Thoracic aorta (tissue), 2 donors: ENCODE measurements around the gene PHEX. TPM values are rescaled to one million over a fixed set of nuclear protein-coding genes. Genes with fewer than 3 reads are reported as not detected.

Experiments used
- ATAC-seq: fragments of 150-250 bp; one replicate; pipeline ENCODE4 v1.8.0; 2017; ENCODE audit warnings: low read depth; ENCODE audit not compliant: insufficient number of reproducible peaks, low FRiP score
- DNase-seq: peaks from one replicate; pipeline ENCODE4 v3.0.0-alpha.2; 2020; ENCODE audit warnings: low spot score
- H3K27ac ChIP-seq, 2 donors: fragments of 200-600 bp; sonication (generic); 1 replicate in 1 of 2; 2 replicates in 1 of 2; pipeline ENCODE4 v1.5.1; 2016; ENCODE audit warnings: mild to moderate bottlenecking in 2 of 2, moderate library complexity in 2 of 2
- H3K27me3 ChIP-seq: fragments of 200-600 bp; sonication (generic); replicated peaks from 2 replicates; pipeline ENCODE4 v1.6.0; 2016; ENCODE audit warnings: mild to moderate bottlenecking; ENCODE audit not compliant: insufficient read depth
- H3K36me3 ChIP-seq: fragments of 200-600 bp; sonication (generic); one replicate; pipeline ENCODE4 v1.5.1; 2016
- H3K4me1 ChIP-seq, 2 donors: fragments of 200-600 bp; sonication (generic); 1 replicate in 1 of 2; 2 replicates in 1 of 2; pipeline versions ENCODE4 v1.5.1 to v1.6.0; 2016; ENCODE audit warnings: low read depth in 2 of 2, mild to moderate bottlenecking in 1 of 2; ENCODE audit not compliant: control insufficient read depth in 1 of 2
- H3K4me3 ChIP-seq: fragments of 200-600 bp; sonication (generic); 2 replicates; pipeline ENCODE4 v1.5.1; 2016; ENCODE audit warnings: mild to moderate bottlenecking
- H3K9me3 ChIP-seq: fragments of 200-600 bp; sonication (generic); 2 replicates; pipeline ENCODE4 v1.5.1; 2016
- total RNA-seq, 2 donors: library from RNA; depleted of rRNA; stranded (reverse); fragments of >200 nt; gene quantifications; one replicate each; pipeline versions ENCODE4 v1.1.0 to v1.2.3, GENCODE V29; 2016
- TF ChIP-seq, protein P1 (sequence below): fragments of 200-600 bp; sonication (generic); IDR thresholded peaks from one replicate; pipeline ENCODE4 v1.5.1; 2019; ENCODE audit warnings: antibody characterized with exemption

Gene PHEX
- total RNA-seq, 2 donors from 2014 or later: 0.35 to 0.68 TPM

DNA sequence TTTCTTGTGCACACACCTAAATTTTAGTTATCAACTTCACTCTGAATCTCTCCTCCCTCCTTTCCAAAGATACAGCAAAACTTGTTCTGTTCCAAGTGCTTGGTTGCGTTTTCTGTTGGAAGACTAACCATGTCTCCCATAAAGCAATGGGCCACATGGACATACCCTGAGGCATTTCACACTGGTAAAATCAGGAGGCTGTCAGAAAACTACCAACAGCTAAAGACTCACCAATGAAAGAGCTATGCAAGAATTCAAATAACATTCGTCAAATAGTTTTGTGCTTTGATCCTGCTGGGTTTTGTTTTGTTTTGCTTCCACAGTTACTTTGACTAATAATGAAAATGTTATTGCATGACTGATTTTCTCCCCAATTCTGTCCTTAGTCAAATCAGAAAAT, 46.0 kb downstream of the PHEX start:
- H3K4me1 ChIP-seq: no peaks in the 10 kb centered on the region
- H3K27ac ChIP-seq: no peak overlapping the region
- H3K36me3 ChIP-seq: no peaks in the 10 kb centered on the region
- no peaks in the 10 kb centered on the region for H3K9me3 ChIP-seq
- no peak for DNase-seq
- H3K27me3 ChIP-seq: no peaks in the 10 kb centered on the region
- no peak for ATAC-seq
- TF ChIP-seq, protein P1, sequence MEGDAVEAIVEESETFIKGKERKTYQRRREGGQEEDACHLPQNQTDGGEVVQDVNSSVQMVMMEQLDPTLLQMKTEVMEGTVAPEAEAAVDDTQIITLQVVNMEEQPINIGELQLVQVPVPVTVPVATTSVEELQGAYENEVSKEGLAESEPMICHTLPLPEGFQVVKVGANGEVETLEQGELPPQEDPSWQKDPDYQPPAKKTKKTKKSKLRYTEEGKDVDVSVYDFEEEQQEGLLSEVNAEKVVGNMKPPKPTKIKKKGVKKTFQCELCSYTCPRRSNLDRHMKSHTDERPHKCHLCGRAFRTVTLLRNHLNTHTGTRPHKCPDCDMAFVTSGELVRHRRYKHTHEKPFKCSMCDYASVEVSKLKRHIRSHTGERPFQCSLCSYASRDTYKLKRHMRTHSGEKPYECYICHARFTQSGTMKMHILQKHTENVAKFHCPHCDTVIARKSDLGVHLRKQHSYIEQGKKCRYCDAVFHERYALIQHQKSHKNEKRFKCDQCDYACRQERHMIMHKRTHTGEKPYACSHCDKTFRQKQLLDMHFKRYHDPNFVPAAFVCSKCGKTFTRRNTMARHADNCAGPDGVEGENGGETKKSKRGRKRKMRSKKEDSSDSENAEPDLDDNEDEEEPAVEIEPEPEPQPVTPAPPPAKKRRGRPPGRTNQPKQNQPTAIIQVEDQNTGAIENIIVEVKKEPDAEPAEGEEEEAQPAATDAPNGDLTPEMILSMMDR: no peak
- H3K4me3 ChIP-seq: no peak overlapping the region

DNA sequence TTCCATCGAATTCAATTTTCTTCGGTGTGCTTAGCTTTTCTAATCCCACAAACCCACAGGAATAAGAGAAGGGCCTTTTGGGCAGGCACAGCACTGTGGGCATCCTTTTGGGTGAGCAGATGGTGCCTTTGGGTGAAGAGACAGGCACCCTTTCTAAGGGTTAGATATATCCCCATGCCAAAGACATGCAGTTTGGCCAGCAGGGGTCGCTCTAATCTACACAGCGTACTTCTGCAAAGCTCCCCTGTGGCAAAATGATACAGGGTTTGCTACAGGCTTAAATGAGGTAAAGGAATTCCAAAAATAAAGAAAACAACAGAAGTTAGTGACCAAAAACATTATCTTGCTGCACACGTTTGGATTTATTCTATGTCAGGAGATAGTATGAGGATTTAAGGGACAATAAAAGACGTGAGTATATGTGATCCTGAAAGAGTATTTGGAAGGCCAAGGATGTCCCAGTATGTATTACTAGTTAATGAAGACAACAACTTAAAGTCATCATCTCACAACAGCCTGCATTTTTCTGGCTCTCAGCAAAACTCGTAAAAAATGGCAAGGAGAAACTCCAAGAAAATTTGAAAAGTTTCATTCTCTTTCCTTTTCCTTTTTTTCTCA, 49.5 kb downstream of the PHEX start:
- TF ChIP-seq, protein P1: peak; percentile 41
- Histone ChIP-seq H3K4me3 (no peak overlapping the region), H3K27ac (no peak overlapping the region), H3K9me3 (no peaks in the 10 kb centered on the region), H3K27me3 (no peaks in the 10 kb centered on the region), H3K36me3 (no peaks in the 10 kb centered on the region), H3K4me1 (no peaks in the 10 kb centered on the region)
- DNase-seq (no peak), ATAC-seq (no peak)

DNA sequence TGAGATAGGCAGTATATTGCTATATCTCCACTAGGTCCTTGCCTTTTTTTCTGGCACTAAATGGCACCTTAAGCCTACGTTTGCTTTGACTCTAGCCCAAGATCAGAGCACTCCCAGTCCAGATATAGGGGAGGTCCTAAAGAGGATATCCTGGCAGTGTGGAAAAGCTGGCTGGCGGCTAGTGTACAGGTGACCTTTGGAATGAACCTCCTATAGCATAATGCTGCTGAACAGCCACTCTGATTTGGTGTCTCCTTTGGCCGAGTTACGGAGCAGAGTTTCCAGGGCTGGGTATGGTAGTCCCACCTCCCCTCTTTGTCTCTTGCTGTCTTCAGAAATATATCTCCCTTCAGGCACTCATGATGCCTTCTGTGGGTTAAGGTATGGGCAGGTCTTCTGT, 53.9 kb downstream of the PHEX start:
- Histone ChIP-seq H3K27me3 (no peaks in the 10 kb centered on the region), H3K4me3 (no peak overlapping the region)

DNA sequence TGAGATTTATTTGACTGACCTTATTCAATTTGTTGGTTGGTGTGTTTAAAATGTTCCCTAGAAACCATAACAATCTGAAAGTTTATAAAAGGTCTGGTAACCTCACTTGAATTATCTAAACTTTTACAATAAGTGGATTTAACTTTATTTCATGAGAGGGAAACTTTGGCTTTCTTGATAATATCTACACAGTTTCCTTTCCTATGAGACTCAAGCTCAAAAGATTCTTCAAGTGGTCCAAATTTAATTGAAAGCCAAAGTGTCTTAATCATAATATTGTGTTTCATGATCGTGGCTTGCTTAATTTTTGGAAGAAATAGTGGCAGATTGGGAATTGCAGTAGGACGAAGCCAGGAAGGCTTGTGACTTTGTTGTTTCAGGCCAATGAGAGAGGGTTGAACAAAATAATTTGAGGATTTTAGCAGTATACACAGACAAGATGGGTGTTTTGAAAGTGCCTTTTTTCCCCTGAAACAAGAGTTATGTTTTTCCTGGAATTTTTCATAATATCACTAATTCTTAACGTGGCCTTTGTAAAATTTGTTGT, 55.0 kb downstream of the PHEX start:
- H3K4me3 ChIP-seq: no peak overlapping the region
- no peak overlapping the region for H3K27ac ChIP-seq
- H3K9me3 ChIP-seq: no peaks in the 10 kb centered on the region
- H3K4me1 ChIP-seq: no peaks in the 10 kb centered on the region
- no peaks in the 10 kb centered on the region for H3K36me3 ChIP-seq
- DNase-seq (no peak), ATAC-seq (no peak)
- no peaks in the 10 kb centered on the region for H3K27me3 ChIP-seq
- TF ChIP-seq, protein P1: no peak

More for the DNA sequence above, 53.9 kb downstream of the PHEX start:
- Histone ChIP-seq H3K36me3 (no peaks in the 10 kb centered on the region), H3K4me1 (no peaks in the 10 kb centered on the region), H3K27ac (no peak overlapping the region), H3K9me3 (no peaks in the 10 kb centered on the region)
- ATAC-seq (no peak), DNase-seq (no peak)
- TF ChIP-seq, protein P1: no peak

DNA sequence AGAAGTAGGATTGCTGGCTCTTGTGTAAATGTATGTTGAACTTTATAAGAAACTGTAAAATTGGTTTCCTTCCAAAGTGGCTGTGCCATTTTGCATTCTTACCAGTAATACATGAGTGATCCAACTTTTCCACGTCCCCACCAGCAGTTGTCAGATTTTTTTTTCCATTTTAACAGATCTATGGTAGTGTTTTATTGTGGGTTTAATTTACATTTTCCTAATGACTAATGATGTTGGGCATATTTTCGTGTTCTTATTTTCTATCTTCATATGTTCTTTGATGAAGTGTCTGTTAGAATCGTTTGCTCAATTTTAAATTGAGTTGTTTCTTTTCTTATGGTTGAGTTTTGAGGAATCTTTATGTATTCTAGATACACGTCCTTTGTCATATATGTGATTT, 56.2 kb downstream of the PHEX start:
- Histone ChIP-seq H3K36me3 (no peaks in the 10 kb centered on the region), H3K27ac (no peak overlapping the region), H3K27me3 (no peaks in the 10 kb centered on the region), H3K4me3 (no peak overlapping the region), H3K4me1 (no peaks in the 10 kb centered on the region), H3K9me3 (no peaks in the 10 kb centered on the region)
- TF ChIP-seq, protein P1: no peak
- no peak for DNase-seq
- ATAC-seq: no peak
